ENCODE results near the gene SLC35C1.

GRCh38 chr11:45811571-45812290 is 6.8 kb downstream of the SLC35C1 start:
- no peak for TF ChIP-seq YY1 (IDR thresholded peaks at IDR 0.05; ENCODE audit: insufficient read depth, insufficient read length)
- no peak for TF ChIP-seq ZNF274 (IDR thresholded peaks at IDR 0.05; ENCODE audit: low read depth, low read length)

Data from NT2/D1 (cell line).